Panc1 (cell line): ENCODE data around the gene ZRANB1. TPM values are rescaled to one million over a fixed set of nuclear protein-coding genes. Genes with fewer than 3 reads are reported as not detected.
A peak's percentile ranks its signal among the peaks of the same experiment; 100 is the strongest.

Experiments used
- ATAC-seq: fragments of 200-7000 bp; cut with Tn5 transposase; 2 replicates; pipeline ENCODE4 v1.9.1; 2020; ENCODE audit warnings: mild to moderate bottlenecking, moderate library complexity
- BruUV-seq: library from RNA; stranded (reverse); fragments of 400-500 nt; replicated peaks from 2 replicates; lab custom pipeline; 2021; lab: Mats Ljungman, UMichigan
- CTCF ChIA-PET: fragments of 300-600 bp; sonication (Branson Sonifier 250); formaldehyde crosslinking; loops from one replicate; lab custom pipeline; 2022; ENCODE audit warnings: antibody characterized with exemption; lab: Charles Lee
- POLR2A ChIA-PET: fragments of 300-600 bp; sonication (Branson Sonifier 250); formaldehyde crosslinking; loops from one replicate; lab custom pipeline; 2022; ENCODE audit warnings: antibody characterized with exemption; lab: Charles Lee
- DNase-seq: peaks from one replicate; pipeline ENCODE4 v3.0.0-alpha.2; 2010; ENCODE audit warnings: low read depth, low spot score
- H3K27ac ChIP-seq: 2 replicates; pipeline ENCODE4 v1.5.1; 2011; ENCODE audit warnings: mild to moderate bottlenecking, low read length, inconsistent platforms
- H3K27me3 ChIP-seq: fragments of 200-500 bp; sonication (Bioruptor generic); 2 replicates; pipeline ENCODE4 v1.6.0; 2014; ENCODE audit warnings: low read length, inconsistent platforms; ENCODE audit not compliant: control insufficient read depth, insufficient read depth
- H3K36me3 ChIP-seq: fragments of 200-500 bp; sonication (Bioruptor generic); 2 replicates; pipeline ENCODE4 v1.5.1; 2014; ENCODE audit warnings: inconsistent platforms, mild to moderate bottlenecking, low read length, moderate library complexity; ENCODE audit not compliant: control insufficient read depth, insufficient read depth
- H3K4me1 ChIP-seq: 2 replicates; pipeline ENCODE4 v1.5.1; 2011; ENCODE audit warnings: inconsistent platforms, mild to moderate bottlenecking, low read length, moderate library complexity; ENCODE audit not compliant: control insufficient read depth, insufficient read depth
- H3K4me3 ChIP-seq, 2 experiments: 2 replicates each; pipeline ENCODE4 v1.5.1; 2011 to 2012; ENCODE audit warnings: low read depth in 2 of 2, low read length in 2 of 2, mild to moderate bottlenecking in 2 of 2, inconsistent platforms in 1 of 2, moderate library complexity in 1 of 2
- H3K9me3 ChIP-seq: fragments of 200-500 bp; sonication (Bioruptor generic); 2 replicates; pipeline ENCODE4 v1.5.1; 2014; ENCODE audit warnings: low read depth, mild to moderate bottlenecking, inconsistent platforms, low read length, moderate library complexity; ENCODE audit not compliant: control insufficient read depth, insufficient read depth
- CTCF ChIP-seq: fragments of 450-650 bp; IDR thresholded peaks from 2 replicates; pipeline ENCODE4 v1.5.1; 2017; ENCODE audit warnings: mild to moderate bottlenecking
- POLR2AphosphoS5 ChIP-seq: IDR thresholded peaks from 2 replicates; pipeline ENCODE4 v1.6.1; 2012; ENCODE audit warnings: mild to moderate bottlenecking, low read depth, low read length, moderate library complexity
- REST ChIP-seq, 2 experiments: IDR thresholded peaks; 2 replicates each; pipeline ENCODE4 v1.6.1; 2011 to 2012; ENCODE audit warnings: low read depth in 2 of 2, control low read depth in 1 of 2, low read length in 1 of 2, mild to moderate bottlenecking in 1 of 2, moderate library complexity in 1 of 2; ENCODE audit not compliant: insufficient read depth in 1 of 2
- SIN3A ChIP-seq: IDR thresholded peaks from 2 replicates; pipeline ENCODE4 v1.6.1; 2012; ENCODE audit warnings: low read depth, mild to moderate bottlenecking, low read length, moderate library complexity, borderline replicate concordance; ENCODE audit not compliant: insufficient read depth
- TCF7L2 ChIP-seq: IDR thresholded peaks from 2 replicates; pipeline ENCODE4 v1.6.1; 2011; ENCODE audit warnings: mild to moderate bottlenecking, low read depth, low read length, inconsistent platforms
- in situ Hi-C: cut with HindIII; loops from 2 replicates; pipeline ENCODE4 v1.10.0; 2016; ENCODE audit warnings: low sequenced_read_pairs, low pct_unique_long_range_greater_than_20kb
- intact Hi-C: fragments of 100-400 bp; cut with micrococcal nuclease; formaldehyde crosslinking; loops from one replicate; pipeline ENCODE4 v1.10.0; 2022; ENCODE audit not compliant: unreplicated experiment
- total RNA-seq: library from RNA; stranded (reverse); gene quantifications from one replicate; pipeline ENCODE4 v1.2.1, GENCODE V29; 2021; ENCODE audit not compliant: unreplicated experiment

Gene ZRANB1
- total RNA-seq, 1 experiment from 2014 or later, result 23.2 TPM

- H3K4me1 ChIP-seq, result no peaks in the 10 kb centered on the region
- H3K36me3 ChIP-seq, result peaks cover 4% of the 10 kb centered on the region
- no peak overlapping the region for H3K4me3 ChIP-seq
- intact Hi-C loops, result no loop called here
- ATAC-seq (no peak), DNase-seq (no peak)
- TSS peak; percentile 16 for BruUV-seq
- POLR2A ChIA-PET, result no interaction called here
- CTCF ChIA-PET, result no interaction called here
- TF ChIP-seq TCF7L2 (no peak), POLR2AphosphoS5 (no peak), CTCF (no peak; the same call in 1 of the 2 replicates), SIN3A (no peak), REST (IDR thresholded peaks at IDR 0.05; ENCODE audit: insufficient read depth in 1 of 2, low read depth in 2 of 2, low read length in 1 of 2) (no peak)
- H3K9me3 ChIP-seq, result no peaks in the 10 kb centered on the region
- H3K27ac ChIP-seq, result no peak overlapping the region
- H3K27me3 ChIP-seq, result no peaks in the 10 kb centered on the region
- in situ Hi-C loops, result no loop called here
These were observed 58.7 kb downstream of the ZRANB1 start for GRCh38 chr10:125000366-125001312.

DNA sequence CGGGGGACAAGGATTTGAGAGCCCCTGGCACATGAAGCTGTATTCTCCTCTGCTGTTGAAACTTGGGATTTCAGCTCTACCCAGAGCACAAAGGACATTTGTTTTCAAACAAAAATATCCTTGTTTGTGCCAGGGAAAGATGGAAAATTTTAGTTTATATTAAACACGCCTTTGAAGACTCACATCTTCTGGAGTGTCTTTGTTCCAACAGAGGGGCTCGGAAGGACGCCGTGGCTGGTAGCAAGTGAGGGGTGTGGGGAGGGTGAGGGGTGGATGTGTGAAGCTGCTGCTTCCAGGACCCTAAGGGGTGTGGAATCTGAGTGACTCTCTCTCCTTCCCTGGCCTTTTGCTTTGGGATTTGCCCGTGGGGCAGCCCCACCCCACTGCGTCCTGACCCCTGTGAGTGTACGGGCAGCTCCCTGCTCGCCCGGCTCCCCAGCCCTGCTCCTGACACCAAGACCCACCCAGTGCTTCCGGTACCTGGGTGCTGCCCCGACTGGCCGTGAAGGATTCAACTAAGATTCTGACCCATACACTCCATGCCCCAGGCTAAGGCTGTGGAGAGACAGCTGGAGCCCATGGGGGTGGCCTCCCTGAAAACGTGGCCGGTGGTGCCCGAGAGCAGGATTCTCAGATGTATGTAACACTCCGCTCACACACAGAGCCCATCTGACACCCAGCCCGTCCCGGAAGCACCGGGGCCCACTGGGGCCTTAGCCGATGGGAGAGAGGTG is 59.6 kb downstream of the ZRANB1 start:
- ChIA-PET CTCF (no interaction called here), POLR2A (no interaction called here)
- Histone ChIP-seq H3K36me3 (peaks cover 4% of the 10 kb centered on the region), H3K27me3 (no peaks in the 10 kb centered on the region), H3K9me3 (no peaks in the 10 kb centered on the region), H3K4me1 (no peaks in the 10 kb centered on the region), H3K4me3 (no peak overlapping the region), H3K27ac (no peak overlapping the region)
- DNase-seq, result no peak
- in situ Hi-C loops (no loop called here), intact Hi-C loops (no loop called here)
- BruUV-seq, result no TSS peak
- no peak for TF ChIP-seq POLR2AphosphoS5
- TF ChIP-seq REST (IDR thresholded peaks at IDR 0.05; ENCODE audit: insufficient read depth in 1 of 2, low read depth in 2 of 2, low read length in 1 of 2), result no peak
- no peak for ATAC-seq
